GM19238 (cell line): ENCODE data around the gene ARFGAP3.

Experiments
- DNase-seq: peaks from one replicate; pipeline ENCODE4 v3.0.0; 2011; ENCODE audit warnings: low spot score; ENCODE audit not compliant: insufficient read length

The ARFGAP3 gene

DNA sequence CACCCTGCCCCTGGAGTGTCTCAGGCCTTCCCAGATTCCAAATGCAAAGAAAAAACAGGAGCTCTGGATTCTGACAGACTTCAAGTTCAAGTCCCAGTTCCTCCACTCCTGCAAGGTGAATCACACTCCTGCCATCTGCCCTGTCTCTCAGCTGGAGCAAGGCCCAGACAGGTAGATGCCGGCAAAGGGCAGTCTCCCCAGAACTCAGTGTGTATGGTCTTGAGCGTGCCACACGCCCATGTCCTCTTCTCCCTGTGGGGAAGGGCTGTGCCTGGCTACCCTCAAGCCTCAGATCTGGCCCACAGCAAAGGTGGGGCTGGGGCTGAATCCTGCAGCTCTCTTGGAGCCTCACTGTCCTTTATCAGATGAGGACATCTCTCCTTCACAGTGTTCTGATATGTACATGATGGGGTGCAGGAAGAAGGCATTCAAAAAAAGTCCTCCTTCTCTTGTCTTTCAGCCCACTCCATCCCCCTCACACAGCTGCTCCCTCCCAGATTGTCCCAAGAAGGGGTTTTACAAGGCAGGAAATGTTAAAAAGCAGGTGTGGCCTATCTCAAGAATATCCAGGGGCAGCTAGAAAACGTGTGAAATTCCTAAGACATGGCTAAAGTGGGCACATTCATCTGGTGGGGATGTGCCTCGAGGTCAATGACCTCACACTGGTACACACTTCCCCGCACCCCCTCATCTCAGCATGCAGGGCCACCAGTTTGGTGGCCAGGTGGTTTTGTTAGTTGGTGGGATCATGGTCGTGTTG, 27.7 kb upstream of the ARFGAP3 start:
- DNase-seq = no peak

DNA sequence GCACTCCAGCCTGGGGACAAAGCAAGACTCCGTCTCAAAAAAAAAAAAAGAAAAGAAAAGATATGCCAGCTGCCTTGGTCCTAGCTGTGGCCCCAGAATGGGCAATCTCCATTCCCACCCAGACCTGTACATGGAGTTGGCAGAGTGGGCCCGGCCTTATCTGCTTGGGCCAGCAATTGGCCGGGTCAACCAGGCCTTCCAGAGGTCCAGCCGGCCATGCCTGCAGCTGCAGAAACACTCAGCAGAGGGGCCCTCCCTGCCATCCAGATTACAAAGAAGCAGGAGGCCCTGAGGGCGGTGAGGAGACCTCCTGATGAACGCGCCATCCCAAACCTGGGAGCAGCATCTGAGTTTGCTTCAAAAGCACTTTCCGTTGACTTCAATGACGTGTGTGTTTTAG, 26.9 kb upstream of the ARFGAP3 start:
- no peak for DNase-seq

DNA sequence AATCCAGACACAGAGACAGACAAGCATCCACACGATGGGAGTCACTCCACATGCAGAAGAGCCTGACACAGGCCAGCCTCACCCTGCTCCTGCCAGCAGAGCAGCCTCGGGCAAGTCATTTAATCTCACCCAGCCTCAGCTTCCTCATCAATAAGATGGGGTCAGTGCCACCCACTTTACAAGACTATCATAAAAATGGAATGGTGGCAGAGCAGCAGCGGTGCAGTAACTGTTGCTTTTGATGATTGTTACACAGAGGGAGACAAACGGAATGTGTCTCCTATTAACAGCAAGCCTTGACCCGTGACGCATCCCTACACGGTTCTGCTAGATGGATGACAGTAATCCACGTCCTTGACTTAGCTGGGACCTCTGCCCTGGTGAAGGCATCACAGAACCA, 26.0 kb upstream of the ARFGAP3 start:
- DNase-seq = no peak

DNA sequence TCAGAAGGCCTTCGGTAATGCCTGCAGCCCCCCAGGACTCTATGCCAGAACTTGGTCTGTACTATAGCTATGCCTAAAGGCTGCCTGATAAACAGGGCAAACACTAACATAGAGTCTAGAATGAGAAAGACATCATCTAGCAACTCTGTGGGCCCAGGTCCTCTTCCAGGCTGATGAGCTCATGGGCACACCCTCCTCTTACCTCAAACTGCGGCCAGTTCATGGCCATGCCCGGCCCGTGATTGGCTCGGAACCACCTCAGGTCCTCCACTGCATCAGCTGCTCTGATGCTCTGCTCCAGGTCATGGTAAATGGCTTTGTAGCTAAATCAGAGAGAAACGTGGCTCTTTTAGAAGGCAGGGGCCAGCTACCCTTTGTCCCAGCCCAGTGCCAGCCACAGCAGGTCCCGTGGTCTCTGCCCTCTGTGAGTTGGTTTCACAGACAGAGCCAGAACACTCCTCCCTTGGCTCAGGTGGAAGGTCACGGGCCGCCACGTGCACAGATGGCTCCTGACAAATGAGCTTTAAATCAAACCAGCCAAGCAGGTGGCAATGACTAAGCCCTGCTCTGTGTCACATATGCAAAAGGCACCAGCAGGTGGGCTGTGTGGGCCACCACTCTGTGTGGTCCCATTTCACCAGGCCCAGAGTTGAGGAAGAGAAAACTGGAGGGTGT, 25.0 kb upstream of the ARFGAP3 start:
- DNase-seq = no peak

DNA sequence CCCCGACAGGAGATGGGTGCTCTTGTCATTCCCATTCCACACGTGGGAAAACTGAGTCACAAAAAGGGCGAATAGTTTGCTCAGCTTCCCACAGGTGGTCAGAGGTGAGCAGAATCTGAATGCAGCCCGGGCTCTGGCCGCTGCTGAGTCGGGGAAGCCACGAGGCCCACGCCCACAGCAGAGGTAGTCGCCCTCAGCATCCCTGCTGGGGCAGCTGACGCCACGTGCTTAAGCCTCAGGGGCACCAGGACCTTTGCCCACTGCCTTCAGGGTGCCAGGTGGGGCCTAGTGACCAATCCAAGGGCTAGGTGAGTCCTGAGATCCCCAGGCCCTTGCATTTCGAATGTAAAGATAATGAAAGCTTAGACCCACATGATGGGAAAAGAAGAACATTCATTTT, 24.2 kb upstream of the ARFGAP3 start:
- DNase-seq = no peak

DNA sequence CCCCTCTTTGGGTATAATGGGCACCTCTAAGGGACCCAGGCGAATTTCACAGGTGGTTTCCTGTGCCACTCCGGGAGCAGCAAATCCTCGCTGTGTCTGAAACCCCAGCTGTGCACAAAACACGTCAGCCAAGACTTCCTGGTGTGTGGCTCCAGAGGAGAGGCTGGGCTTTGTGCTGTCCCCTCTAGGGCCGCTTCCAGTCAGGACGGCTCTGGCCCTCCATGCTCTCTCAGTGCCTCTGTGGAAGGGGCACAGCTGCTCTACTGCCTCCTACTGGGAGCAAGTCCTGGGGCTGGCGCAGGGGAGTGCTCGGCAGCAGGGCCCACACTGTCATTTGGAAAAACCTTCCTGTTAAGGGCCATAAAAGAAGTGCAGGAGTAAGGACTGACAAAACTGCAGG, 23.7 kb upstream of the ARFGAP3 start:
- DNase-seq = no peak

DNA sequence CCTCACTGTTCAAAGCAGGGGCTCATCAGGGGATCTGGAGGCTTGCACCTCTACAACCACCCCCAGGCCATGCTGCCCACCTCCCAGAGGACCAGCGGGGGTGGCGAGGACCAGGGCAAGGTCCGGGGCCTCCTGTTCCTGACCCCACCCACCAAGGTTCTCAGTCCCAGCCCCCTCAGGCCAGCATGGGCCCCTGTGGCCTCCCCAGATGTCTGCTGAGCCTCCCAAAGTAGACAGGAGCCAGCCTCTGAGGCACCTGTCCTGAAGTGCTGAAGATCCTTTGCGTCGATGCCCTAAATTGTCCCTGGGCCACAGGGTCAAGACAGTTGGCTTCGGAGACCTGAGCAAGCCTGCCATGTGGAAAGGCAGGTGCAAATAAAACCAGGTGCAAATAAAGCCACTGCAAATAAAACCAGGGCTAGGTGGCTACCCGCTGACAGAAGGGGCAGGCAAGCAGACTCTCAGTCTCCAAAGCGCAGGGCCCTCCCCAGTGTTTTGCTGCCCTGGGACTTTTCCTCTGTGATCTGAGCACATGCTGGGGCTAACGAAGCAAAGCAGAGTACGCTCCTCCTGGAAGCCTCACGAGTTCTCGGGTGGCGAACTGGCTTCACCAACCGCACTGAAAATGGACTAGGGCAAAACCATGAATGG, 22.4 kb upstream of the ARFGAP3 start:
- no peak for DNase-seq

DNA sequence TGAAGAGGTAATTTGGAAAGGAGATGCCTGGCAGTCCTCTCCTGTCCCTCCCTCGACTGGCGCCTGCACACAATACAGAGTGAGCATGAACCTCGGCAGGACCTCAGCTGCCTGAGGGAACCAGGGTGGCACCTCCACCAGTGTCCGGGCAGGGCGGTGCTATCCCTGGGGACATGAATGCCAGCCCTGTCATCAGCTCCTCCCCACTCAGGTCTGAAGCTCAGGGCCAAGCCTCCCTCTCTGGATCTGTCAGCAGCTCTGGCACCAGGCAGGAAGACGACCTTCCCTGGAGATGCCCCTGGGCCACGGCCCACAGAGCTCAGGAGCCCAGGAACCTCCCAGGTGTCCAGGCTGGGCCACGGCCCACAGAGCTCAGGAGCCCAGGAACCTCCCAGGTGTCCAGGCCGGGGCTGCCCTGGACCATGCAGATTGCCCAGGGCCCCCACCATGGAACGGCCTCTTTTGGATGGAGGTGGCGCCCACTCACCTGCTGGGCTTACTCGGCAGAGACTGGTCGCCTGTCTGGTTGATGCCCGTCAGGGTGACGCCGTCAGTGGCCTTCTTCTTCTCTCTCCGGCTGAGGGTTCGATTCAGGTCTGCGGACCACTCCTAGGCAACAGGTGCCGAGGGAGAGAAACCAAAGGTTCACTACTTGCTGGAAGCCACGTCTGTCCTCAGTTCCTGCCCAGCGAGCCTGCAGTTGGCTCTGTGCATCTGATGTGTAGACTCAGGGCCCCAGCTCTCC, 21.7 kb upstream of the ARFGAP3 start:
- DNase-seq = no peak

DNA sequence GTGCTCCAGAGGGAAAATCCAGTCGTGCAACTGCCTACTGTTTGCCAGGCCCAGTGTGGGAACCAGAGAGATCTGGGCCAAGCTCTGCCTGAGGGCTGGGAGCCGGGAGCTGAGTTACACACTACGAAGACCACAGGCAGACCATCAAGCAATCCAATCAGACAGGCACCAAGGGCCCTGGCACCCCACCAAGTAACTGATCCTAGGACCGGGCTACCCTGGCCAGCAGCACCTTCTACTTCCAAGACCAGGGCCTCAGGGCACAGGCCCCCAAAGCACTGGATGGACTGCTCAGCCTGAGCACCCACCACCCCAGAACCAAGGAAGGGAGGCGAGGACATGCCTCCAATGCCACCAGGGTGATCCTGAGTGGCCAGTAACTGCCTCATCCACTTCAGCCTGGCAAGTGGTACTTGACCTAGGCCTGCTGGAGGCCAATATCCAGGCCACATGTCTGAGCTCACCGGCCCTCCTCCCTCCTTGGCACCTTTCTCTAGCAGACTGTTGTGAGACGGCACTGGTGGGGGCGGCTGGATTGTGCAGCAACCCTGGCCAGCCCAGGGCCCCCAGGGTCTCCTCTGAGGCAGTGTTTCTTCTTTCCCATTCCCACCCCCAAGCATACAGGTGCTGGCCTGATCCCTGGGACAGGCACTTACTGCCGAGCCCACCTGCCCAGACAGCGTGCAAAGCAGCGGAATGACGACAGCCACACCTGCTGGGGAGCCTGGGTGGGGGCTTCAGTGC, 20.7 kb upstream of the ARFGAP3 start:
- DNase-seq = no peak

DNA sequence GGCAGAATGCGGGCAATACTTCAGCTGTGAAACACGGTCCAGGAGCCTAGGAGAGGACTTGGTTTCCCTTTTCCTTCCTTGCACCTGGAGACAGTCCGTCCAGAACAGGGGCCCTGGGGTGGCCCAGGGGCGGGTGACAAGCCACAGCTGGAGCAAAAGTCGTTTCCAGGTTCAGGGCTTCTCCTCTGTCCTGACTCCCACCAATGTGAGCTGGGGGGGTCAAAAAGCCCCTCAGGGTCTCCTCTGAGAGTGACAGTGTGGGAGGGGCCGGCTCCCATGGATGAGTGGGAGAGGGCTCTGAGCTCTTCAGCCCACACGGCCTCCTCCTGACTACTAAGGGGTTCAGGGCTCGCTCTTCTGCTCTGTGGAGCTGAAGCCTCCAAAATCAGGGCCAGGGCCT, 20.1 kb upstream of the ARFGAP3 start:
- no peak for DNase-seq

DNA sequence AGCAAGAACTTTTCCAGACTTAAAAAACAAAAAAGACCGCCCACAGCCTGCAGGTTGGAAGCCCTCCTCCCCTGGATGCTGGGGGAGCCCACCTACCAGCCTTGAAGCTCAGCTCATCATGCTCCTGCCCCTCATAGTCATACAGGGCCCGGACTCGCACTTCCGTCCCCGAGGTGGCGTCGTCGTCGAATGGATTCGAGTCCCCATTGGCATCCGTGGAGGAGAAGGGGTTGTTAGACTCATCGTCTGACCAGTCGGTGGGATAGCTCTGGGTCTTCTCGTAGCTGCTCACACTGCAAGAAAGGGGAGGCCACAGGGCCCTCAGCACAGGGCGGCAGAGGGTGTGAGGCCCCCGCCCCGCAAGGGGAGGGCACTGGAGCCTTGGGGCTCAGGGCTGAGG, 19.0 kb upstream of the ARFGAP3 start:
- DNase-seq = no peak

DNA sequence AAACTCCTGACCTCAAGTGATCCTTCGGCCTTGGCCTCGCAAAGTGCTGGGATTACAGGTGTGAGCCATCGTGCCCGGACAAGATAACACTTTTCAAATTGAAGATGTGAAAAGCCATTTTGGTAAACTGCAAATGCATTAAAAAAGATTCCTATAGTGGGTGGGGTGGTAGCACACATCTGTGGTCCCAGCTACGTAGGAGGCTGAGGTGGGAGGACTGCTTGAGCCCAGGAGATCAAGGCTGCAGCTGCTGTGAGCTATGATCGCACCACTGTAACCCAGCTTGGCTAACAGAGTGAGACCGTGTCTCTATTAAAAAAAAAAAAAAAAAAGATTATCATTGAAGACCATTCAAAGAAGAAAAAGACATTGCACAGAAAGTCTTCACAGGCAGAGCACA, 16.9 kb upstream of the ARFGAP3 start:
- no peak for DNase-seq

DNA sequence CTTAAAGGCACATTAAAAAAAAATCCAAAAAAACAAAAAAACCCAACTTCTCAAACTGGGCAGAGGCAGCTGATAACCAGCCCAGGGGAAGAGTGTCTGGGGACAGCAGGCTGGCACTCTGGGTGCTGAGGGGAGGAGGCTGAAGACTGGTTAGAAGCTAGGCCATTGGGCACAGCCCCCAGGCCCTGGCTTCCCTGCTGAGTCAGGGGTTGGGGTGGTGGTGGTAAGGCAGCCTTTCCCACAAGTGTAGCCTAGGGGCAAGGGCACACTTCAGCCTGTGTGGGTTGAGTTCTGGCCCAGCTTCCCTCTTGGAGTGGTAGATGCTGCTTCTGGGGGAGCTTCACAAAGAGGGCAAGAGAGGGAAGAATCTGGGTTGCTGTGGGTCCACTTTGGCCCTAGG, 16.3 kb upstream of the ARFGAP3 start:
- DNase-seq = no peak

DNA sequence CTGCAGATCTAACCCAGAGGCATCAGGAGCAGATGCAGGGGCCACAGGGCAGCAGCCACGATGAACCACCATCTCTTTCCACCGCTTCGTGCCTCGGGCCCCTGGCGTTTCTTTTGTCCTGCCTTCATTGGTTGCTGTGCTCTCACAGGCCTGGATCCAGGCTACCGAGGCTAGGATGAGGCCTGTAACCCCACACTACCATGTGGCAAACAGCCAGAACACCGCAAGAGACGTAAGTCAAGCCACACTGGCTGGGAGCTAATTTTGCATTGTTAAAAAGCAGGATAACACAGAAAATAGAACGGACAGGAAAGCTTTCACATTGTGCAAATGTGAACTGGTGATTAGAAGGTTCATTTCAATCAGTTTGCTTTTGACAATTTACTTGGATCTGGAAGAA, 15.7 kb upstream of the ARFGAP3 start:
- DNase-seq = no peak

DNA sequence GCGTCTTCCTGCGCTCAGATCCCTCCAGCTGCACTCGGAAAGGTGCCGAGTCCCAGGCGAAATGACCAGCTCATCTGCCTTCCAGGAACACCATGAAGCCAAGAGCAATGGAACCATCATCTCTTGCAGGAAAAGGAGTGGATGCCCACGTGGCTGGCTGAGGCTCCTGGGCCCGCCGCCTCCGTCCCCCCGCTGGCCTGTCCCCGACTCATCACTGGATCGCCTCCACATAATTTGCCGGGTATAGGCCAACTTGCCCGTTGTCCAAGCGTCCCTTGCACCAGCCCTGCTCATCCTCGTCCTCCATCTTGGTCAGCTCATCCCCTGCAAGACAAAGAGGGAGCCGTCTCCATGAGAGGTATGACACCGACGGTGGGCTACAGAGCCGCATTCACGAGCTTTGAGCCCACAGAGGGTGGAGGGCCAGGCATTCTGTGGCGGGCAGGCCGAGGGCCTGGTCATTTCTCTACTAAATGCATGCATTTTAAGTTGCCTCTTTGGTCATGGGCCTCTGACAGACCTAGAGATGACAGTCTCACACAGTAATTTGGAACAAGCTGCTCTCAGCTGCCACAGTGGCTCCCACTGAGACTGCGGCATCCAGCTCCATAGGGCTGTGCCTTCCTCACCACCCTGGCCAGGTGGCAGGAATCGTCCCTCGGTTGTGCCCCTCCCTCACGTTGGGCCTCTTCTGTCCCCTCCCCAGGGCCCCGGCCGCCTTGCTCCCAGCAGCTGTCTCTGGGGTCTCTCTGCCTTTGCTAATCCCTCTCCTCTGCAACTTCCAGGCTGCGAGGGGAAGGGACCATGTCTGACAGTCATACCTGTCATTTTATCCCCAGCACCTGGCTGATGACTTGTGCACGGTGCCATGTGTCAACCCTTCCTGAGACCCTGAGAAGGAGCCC, 14.3 kb upstream of the ARFGAP3 start:
- DNase-seq = no peak

DNA sequence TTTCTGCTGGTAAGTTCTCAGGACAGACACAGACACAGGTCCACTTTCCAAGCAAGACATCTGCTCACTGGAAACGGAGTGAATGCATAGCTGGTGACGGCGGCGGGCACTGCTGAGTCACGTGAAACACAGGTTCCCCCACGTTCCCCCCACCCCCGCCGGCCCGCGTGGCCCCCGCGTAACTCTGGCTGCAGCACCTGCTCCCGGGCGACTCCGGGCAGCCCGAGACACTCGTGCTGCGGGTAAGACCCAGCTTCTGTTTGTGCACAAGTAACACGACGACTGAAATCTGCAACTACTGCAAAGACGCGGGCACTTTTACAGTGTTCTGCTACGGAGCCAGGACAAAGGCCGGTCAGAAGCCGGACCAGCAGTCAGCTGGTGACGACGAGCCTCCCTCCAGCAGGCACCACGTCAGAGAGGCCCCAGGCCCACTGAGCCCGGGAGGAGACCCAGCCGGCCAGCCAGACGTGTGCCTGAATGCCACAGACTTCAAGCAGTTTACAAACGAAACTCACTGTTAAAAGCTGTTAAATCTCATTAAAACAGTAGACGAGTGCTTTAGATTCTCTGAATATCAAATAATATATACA, 12.9 kb upstream of the ARFGAP3 start:
- DNase-seq = no peak

DNA sequence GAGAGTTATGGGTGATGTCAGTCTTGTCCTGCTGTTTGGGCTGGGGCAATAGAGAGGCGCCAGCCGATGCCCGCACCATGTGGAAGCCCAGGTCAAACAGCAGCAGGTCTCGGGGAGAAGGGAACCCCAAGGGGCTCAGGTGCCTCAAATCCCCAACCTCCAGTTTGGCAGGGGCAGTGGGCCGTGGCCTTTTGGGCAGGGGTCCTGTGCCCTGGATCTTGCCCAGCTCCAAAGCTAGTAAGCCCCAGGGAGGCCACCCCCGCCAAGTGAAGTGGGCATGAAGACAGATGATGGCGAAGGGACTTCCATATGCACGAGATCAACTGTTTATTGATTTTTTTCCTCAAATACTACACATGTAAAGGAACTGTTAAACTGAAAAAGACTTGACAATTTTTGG, 12.4 kb upstream of the ARFGAP3 start:
- no peak for DNase-seq

DNA sequence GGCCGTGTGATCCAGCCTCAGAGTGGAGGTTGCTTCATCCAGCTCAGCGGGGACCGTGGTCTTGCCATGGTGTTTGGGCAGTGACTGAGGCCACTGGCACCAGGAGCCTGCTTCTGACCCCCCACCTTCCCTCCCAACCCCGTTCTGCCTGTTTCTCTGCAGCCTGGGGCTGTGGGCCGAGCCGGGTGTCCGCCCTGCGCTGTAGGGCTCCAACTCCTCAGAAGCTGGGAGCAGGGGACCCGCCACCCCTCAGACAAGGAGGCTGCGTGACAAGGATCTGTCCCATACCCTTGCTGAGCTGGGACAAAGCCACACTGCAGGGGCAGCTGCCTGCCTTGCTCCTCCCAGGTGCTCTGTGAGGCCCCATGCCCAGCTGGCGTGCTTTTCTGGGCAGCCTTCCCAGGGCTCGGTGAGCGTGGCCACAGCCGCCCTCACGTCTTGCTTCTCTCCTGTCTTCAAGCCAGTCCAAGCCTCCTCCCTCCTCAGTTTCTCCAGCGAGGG, 11.7 kb upstream of the ARFGAP3 start:
- no peak for DNase-seq

DNA sequence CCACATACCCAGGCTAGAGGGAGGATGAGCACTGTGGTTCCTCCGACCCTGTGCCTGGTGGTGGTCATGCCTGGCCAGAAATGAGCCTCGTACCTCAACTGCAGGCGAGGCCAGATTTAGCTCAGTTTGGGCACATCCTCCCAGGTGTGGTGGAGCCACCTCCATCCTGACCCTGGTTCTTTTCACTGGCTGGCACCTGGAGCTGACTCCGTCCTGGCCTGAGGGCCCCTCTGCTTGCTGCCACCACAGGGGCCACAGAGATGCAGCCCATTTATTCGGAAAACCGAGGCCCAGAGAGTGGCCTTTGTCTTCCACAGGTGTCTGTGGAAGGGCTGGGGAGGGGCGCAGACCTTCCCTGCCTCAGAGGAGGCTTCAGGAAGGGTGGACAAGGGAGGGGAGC, 9.0 kb upstream of the ARFGAP3 start:
- DNase-seq = no peak

DNA sequence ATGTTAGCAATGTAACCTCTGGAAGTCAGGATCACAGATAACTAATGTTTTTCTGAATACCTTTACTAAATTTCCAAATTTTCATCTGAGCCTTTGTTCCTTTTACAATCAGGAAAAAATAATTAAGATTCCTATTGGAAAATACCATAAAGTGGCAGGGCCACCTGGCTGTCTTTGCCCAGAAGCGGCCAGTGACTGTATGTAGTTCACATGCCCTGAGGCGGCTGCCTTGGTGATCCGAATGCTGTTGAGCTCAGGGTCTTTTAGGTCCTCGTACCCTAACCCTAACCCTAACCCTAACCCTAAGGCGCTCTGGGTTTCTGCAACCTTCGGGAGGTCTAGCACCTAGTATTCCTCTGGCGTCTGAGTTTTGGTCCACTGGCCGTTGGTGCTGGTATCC, 8.5 kb upstream of the ARFGAP3 start:
- DNase-seq = no peak
